K562 (cell line): ENCODE measurements around the gene KLHL24. TPM values are rescaled to one million over a fixed set of nuclear protein-coding genes. Genes with fewer than 3 reads are reported as not detected.
A peak's percentile ranks its signal among the peaks of the same experiment; 100 is the strongest.

Experiments
- COPS2 ChIP-seq: fragments of 450-650 bp; conservative IDR thresholded peaks from 2 replicates; pipeline ENCODE4 v1.6.1; 2016; ENCODE audit warnings: mild to moderate bottlenecking, moderate library complexity
- HMGN3 ChIP-seq: IDR thresholded peaks from 2 replicates; pipeline ENCODE4 v1.6.1; 2011; ENCODE audit warnings: borderline replicate concordance, low read depth, mild to moderate bottlenecking, mixed read lengths, low read length; ENCODE audit not compliant: insufficient read length; ENCODE audit errors: extremely low read depth
- KDM5B ChIP-seq: fragments of 200-600 bp; sonication (generic); IDR thresholded peaks from 2 replicates; pipeline ENCODE4 v1.6.1; 2012; ENCODE audit warnings: low read depth, mild to moderate bottlenecking, moderate library complexity, low read length, control low read depth, inconsistent platforms; ENCODE audit not compliant: insufficient replicate concordance
- MAX ChIP-seq: sonication (generic); formaldehyde crosslinking; IDR thresholded peaks from 2 replicates; pipeline ENCODE4 v1.9.0; 2022; ENCODE audit warnings: mild to moderate bottlenecking, missing genetic modification reagents
- MEF2A ChIP-seq: IDR thresholded peaks from 2 replicates; pipeline ENCODE4 v1.6.1; 2011; ENCODE audit warnings: low read depth, mild to moderate bottlenecking, low read length, moderate library complexity; ENCODE audit not compliant: control insufficient read depth
- NONO ChIP-seq, 2 experiments: fragments of 200-400 bp in 1 of 2; fragments of 450-650 bp in 1 of 2; formaldehyde crosslinking in 1 of 2; IDR thresholded peaks; 2 replicates each; pipeline ENCODE4 v1.6.1; 2017; ENCODE audit warnings: low read depth in 2 of 2, mild to moderate bottlenecking in 2 of 2, moderate library complexity in 2 of 2, low read length in 1 of 2
- POLR2H ChIP-seq: IDR thresholded peaks from 2 replicates; pipeline ENCODE4 v1.6.1; 2016; ENCODE audit warnings: missing genetic modification characterization, low read depth, mild to moderate bottlenecking, control low read depth, missing compliant biosample characterization, moderate library complexity
- SAFB ChIP-seq: fragments of 200-400 bp; formaldehyde crosslinking; IDR thresholded peaks from 2 replicates; pipeline ENCODE4 v1.6.1; 2017; ENCODE audit warnings: low read depth, low read length, borderline replicate concordance
- TARDBP ChIP-seq: fragments of 450-650 bp; IDR thresholded peaks from 2 replicates; pipeline ENCODE4 v1.6.1; 2016
- THAP12 ChIP-seq: fragments of 250-450 bp; sonication (Bioruptor Pico); IDR thresholded peaks from 2 replicates; pipeline ENCODE4 v1.9.0; 2021; ENCODE audit warnings: mild to moderate bottlenecking, inconsistent platforms
- VEZF1 ChIP-seq: fragments of 200-800 bp; sonication (Bioruptor generic); IDR thresholded peaks from 2 replicates; pipeline ENCODE4 v1.6.1; 2017; ENCODE audit warnings: missing genetic modification characterization, missing compliant biosample characterization
- YY1 ChIP-seq, 3 experiments: IDR thresholded peaks; 2 replicates each; pipeline ENCODE4 v1.6.1; 2011; ENCODE audit warnings: low read length in 2 of 3, mild to moderate bottlenecking in 2 of 3, moderate library complexity in 2 of 3, borderline replicate concordance in 1 of 3, control low read depth in 1 of 3, low read depth in 1 of 3; ENCODE audit not compliant: insufficient read depth in 3 of 3, insufficient replicate concordance in 2 of 3, control insufficient read depth in 1 of 3, insufficient read length in 1 of 3; ENCODE audit errors: extremely low read depth in 1 of 3
- ZNF395 ChIP-seq: fragments of 200-800 bp; sonication (Bioruptor generic); IDR thresholded peaks from 2 replicates; pipeline ENCODE4 v1.6.1; 2017; ENCODE audit warnings: missing genetic modification characterization, missing compliant biosample characterization
- ZNF639 ChIP-seq, 2 experiments: fragments of 200-800 bp in 1 of 2; sonication (Bioruptor generic) in 1 of 2; sonication (generic) in 1 of 2; formaldehyde crosslinking in 1 of 2; IDR thresholded peaks in 1 of 2; conservative IDR thresholded peaks in 1 of 2; 2 replicates each; pipeline versions ENCODE4 v1.5.0 to v1.6.1; 2016 to 2020; ENCODE audit warnings: missing compliant biosample characterization in 1 of 2, missing genetic modification characterization in 1 of 2, missing genetic modification reagents in 1 of 2
- polyA plus RNA-seq, 8 experiments: library from polyadenylated mRNA; depleted of rRNA in 4 of 8; stranded (reverse) in 5 of 8; unstranded in 3 of 8; fragments of >200 nt; fragmentation: Nextera tagmentation in 2 of 8; fragmentation: Illumina TruSeq in 1 of 8; extraction: Ambion mirVana in 2 of 8; extraction: Trizol in 1 of 8; gene quantifications; 2 replicates each; pipeline versions ENCODE4 v1.2.1 to v1.2.3, GENCODE V29; 2011 to 2014; ENCODE audit warnings: inconsistent platforms in 1 of 8, missing spikeins in 1 of 8
- total RNA-seq, 7 experiments: library from RNA; depleted of rRNA in 6 of 7; stranded (reverse); fragments of >200 nt in 6 of 7; fragmentation: Illumina TruSeq in 2 of 7; extraction: Trizol in 2 of 7; gene quantifications; 2 replicates each; pipeline versions ENCODE4 v1.2.1 to v1.2.3, GENCODE V29; 2011 to 2021; ENCODE audit warnings: low replicate concordance in 1 of 7

Gene KLHL24
- total and polyA plus RNA-seq, 9 of the 15 experiments (the other 6 are each of a cell fraction or from before 2014, with no cell fraction given) = 3.3 to 21.2 (median 14.2) TPM

GRCh38 chr3:183636221-183637105 lies 1.0 kb downstream of the KLHL24 start (continued):
- TF ChIP-seq NONO (IDR thresholded peaks at IDR 0.05; ENCODE audit: low read depth in 2 of 2, low read length in 1 of 2) = 0 out of 4 replicates have a peak, but pooled peaks of 1 of the 2 experiments have one; percentile 30
- TF ChIP-seq ZNF639 (CRISPR knock-in tag; conservative IDR thresholded peaks at IDR 0.05 in 1 of 2, IDR thresholded peaks at IDR 0.05 in 1 of 2) = peak in 1 of 2 experiments; percentile 63; a peak in 1 of 4 replicates
- TF ChIP-seq HMGN3 = peak; percentile 85
- peak; percentile 74; the same call in 1 of the 2 replicates for TF ChIP-seq TARDBP
- TF ChIP-seq KDM5B = peak; percentile 72
- TF ChIP-seq VEZF1 (CRISPR knock-in tag) = peak; percentile 81
- peak; percentile 53 for TF ChIP-seq MAX
- TF ChIP-seq MEF2A = peak; percentile 79
- peak; percentile 39; the same call in 1 of the 2 replicates for TF ChIP-seq POLR2H (tag)
- TF ChIP-seq YY1 (IDR thresholded peaks at IDR 0.05; ENCODE audit: borderline replicate concordance in 1 of 3, control insufficient read depth in 1 of 3, extremely low read depth in 1 of 3, insufficient read depth in 3 of 3, insufficient read length in 1 of 3, insufficient replicate concordance in 2 of 3, low read depth in 1 of 3, low read length in 2 of 3) = peak in 2 of 3 experiments; percentile 54 to 56
- peak; percentile 70; the same call in 1 of the 2 replicates for TF ChIP-seq THAP12
- TF ChIP-seq COPS2 = no peak
- TF ChIP-seq ZNF395 (CRISPR knock-in tag) = peak; percentile 47
- peak; percentile 42; the same call in 1 of the 2 replicates for TF ChIP-seq SAFB
